Lower leg skin (tissue), 4 donors: Measurements from ENCODE around the gene BRCC3. TPM values are rescaled to one million over a fixed set of nuclear protein-coding genes. Genes with fewer than 3 reads are reported as not detected.

Experiments used
- DNase-seq, 2 donors: peaks; one replicate each; pipeline ENCODE4 v3.0.0-alpha.2; 2019; ENCODE audit warnings: low spot score in 2 of 2
- H3K4me3 ChIP-seq: fragments of 200-600 bp; sonication (generic); 2 replicates; pipeline ENCODE4 v1.5.1; 2017; ENCODE audit warnings: mild to moderate bottlenecking, low read depth; ENCODE audit not compliant: poor library complexity, severe bottlenecking
- CTCF ChIP-seq, 3 donors: fragments of 450-650 bp; IDR thresholded peaks; one replicate each; pipeline ENCODE4 v1.5.1; 2016; ENCODE audit warnings: antibody characterized with exemption in 3 of 3, mild to moderate bottlenecking in 3 of 3, moderate library complexity in 2 of 3
- POLR2A ChIP-seq, 2 donors: fragments of 450-650 bp; IDR thresholded peaks; one replicate each; pipeline ENCODE4 v1.6.1; 2016 to 2017; ENCODE audit warnings: antibody characterized with exemption in 2 of 2, mild to moderate bottlenecking in 1 of 2, moderate library complexity in 1 of 2
- WGBS, 2 donors: methylation state at CpG; one replicate each; pipeline ENCODE4 v1.1.5; 2018; 5-methylcytosine and 5-hydroxymethylcytosine counted together
- intact Hi-C: fragments of 100-400 bp; cut with DNase I; formaldehyde crosslinking; loops from one replicate; pipeline ENCODE4 v1.15.0; 2023; ENCODE audit warnings: low total_unique reads
- total RNA-seq, 4 donors: library from RNA; depleted of rRNA; stranded (reverse); fragments of >200 nt; gene quantifications; one replicate each; pipeline ENCODE4 v1.1.0, GENCODE V29; 2016

BRCC3 gene
- total RNA-seq, result 10 to 100 TPM in 3 of 4 donors, 1 to 10 TPM in 1; 8.2 to 14.1 (median 11.6) TPM

GRCh38 chrX:155070975-155071693, at the start of gene BRCC3, which contains the start of the genes CMC4 and MTCP1:
TSS of gene BRCC3 (plus strand) at chrX:155071508. CDS start at chrX:155071528, 20 bp downstream.
TSS of gene CMC4 (minus strand) at chrX:155071136. CDS start at chrX:155064023, 7,113 bp downstream.
TSS of gene MTCP1 (minus strand) at chrX:155071136. CDS start at chrX:155066010, 5,126 bp downstream.
- peak; percentile 58 to 93 for DNase-seq
- H3K4me3 ChIP-seq, result peak within 1 kb of the TSS; percentile 40
- TF ChIP-seq POLR2A (IDR thresholded peaks at IDR 0.05) (peak in 1 of 2 donors; percentile 16), CTCF (IDR thresholded peaks at IDR 0.05) (no peak)
- intact Hi-C loops, result no loop called here
- WGBS, 2 donors, result 1 to 42% methylated on average over 14 to 54 of the region's 81 CpGs

- no peak for DNase-seq
- intact Hi-C loops, result no loop called here
- no peak within 1 kb of the TSS for H3K4me3 ChIP-seq
- TF ChIP-seq CTCF (IDR thresholded peaks at IDR 0.05) (no peak), POLR2A (IDR thresholded peaks at IDR 0.05) (no peak)
- WGBS, 2 donors, result 9 to 29% methylated on average over 1 of the region's 1 CpG
These were observed 48.7 kb upstream of the BRCC3 start, which contains the start of gene F8 for GRCh38 chrX:155022585-155022984. TSS of gene F8 (minus strand) at chrX:155022723. CDS start at chrX:155022552, 171 bp downstream.

GRCh38 chrX:155023907-155024833, 47.1 kb upstream of the BRCC3 start:
- 76 to 81% methylated on average over 6 of the region's 6 CpGs for WGBS, 2 donors
- intact Hi-C loops, result no loop called here
- no peak overlapping the region for H3K4me3 ChIP-seq
- no peak for TF ChIP-seq CTCF (IDR thresholded peaks at IDR 0.05)
- no peak for TF ChIP-seq POLR2A (IDR thresholded peaks at IDR 0.05)
- DNase-seq, result no peak

- no peak for TF ChIP-seq CTCF (IDR thresholded peaks at IDR 0.05)
- WGBS, 2 donors, result 0 to 35% methylated on average over 16 of the region's 16 CpGs
- H3K4me3 ChIP-seq, result no peak overlapping the region
- intact Hi-C loops, result no loop called here
- DNase-seq, result no peak
These were observed 44.9 kb upstream of the BRCC3 start for GRCh38 chrX:155026420-155026726.

- WGBS, 2 donors, result 0 to 56% methylated on average over 18 to 50 of the region's 82 CpGs
- H3K4me3 ChIP-seq, result peak within 1 kb of the TSS; percentile 45
- TF ChIP-seq CTCF (IDR thresholded peaks at IDR 0.05) (no peak), POLR2A (IDR thresholded peaks at IDR 0.05) (peak in 1 of 2 donors; percentile 6)
- intact Hi-C loops, result no loop called here
- peak; percentile 91 to 98 for DNase-seq
These were observed 44.4 kb upstream of the BRCC3 start, which contains the start of gene FUNDC2 for GRCh38 chrX:155026727-155027508. TSS of gene FUNDC2 (plus strand) at chrX:155026844. CDS start at chrX:155026939, 95 bp downstream.
